IPS-NIHi7 (cell line): ENCODE data around the gene IGSF3.
"Not testable (repeated sequence)": the region's sequence is repeated elsewhere in the genome, so short reads cannot be mapped to it uniquely, and the experiment has no call there.

Source experiments
- DNase-seq: peaks from one replicate; pipeline ENCODE4 v3.0.0; 2012; ENCODE audit warnings: mixed read lengths; ENCODE audit errors: extremely low spot score

The IGSF3 gene

DNA sequence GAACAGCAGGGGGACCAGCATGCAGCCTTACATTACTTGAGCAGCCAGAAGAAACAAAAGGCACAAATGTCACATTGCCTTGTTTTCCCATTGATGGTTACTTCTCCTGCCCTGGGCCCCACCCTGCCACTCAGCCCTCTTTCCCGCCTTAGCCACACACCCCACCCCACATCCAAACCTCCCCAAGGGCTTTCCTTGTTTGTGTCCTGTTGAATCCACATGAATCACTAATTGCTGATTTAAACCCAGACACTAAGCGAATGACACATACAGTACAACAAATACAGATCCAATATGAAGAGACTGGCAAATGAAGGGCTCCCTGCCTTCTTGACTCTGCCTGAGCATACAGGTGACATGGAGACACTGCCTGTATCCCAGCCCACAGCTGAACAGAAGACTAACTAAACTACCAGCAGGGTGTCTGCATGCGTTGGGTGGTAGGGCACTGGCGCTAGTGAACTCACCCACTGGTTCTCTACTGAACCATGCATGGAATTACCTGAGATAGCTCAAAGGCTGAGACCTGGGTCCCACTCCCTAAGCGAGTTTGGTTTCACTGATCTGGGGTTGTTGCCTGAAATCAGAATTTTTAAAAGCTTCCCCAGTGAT lies 3.1 kb downstream of the IGSF3 start:
- DNase-seq = no peak

DNA sequence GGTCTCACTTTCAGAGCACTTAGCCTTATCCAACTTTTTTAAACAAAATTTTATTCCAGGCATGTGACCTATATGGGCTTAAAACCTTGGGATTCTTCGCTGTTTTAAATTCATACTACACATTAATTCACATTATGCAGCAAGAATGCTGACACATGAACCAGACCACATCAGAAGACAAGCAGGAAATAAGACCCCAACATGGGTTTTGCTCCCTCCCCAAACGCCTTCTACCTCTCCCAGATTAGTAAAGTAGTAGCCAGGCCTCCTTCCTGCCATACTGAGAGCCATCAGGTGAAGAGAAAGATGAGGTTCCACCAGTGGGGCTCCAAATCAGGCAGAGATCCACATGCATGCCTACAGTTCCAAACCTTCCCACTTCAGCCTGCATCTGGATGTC lies 3.7 kb downstream of the IGSF3 start:
- no peak for DNase-seq

DNA sequence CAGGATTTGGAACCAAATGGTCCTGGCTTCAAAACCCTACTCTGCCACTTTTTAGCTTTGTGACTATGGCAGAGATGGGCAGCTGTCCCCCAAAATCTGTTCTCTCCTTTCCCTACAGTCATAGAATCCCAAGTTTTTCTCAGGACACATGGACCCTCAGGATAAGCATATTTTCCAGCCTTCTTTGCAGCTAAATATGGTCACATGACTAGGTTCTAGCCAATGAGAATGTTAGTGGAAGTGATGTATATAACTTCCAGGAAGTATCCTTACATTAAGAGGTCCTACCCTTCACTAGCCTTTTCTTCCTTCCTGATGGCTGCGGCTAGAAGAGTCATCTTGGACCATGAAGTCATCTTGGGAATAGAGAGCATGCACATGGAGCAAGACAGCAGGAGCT lies 5.9 kb downstream of the IGSF3 start:
- no peak for DNase-seq

DNA sequence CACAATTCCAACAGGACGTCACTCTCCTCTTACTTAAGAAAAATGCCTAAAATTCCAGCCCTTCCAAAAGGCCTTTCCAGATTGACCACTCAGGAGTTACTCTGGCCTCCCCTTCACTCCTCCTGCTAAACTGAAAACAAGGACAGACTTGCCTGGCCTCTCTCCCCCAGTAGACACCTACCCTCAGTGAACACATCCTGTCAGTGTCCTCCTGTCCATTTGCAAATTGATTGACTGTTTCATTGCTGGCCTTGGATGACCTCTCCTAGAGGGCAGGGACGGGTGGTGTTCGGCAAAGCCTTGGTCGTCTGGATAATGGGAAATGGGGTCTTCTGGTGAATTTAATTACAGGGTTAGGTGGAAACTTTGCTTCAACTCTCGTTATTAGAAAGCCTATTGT lies 8.9 kb downstream of the IGSF3 start:
- DNase-seq = not testable (repeated sequence)

DNA sequence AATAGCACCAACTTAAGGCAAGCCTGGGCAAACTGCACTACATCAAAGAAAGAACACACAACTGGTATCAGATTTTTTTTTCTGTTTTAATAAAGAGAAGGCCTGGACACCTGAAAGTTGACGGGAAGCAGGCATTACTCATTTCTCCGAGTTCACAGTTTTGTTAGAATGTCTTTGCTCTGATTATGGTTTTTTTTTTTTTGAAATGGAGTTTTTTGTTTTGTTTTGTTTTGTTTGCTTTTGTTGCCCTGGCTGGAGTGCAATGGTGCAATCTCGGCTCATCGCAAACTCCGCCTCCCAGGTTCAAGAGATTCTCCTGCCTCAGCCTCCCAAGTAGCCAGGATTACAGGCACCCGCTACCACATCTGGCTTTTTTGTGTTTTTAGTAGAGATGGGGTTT lies 9.7 kb downstream of the IGSF3 start:
- DNase-seq = not testable (repeated sequence)

DNA sequence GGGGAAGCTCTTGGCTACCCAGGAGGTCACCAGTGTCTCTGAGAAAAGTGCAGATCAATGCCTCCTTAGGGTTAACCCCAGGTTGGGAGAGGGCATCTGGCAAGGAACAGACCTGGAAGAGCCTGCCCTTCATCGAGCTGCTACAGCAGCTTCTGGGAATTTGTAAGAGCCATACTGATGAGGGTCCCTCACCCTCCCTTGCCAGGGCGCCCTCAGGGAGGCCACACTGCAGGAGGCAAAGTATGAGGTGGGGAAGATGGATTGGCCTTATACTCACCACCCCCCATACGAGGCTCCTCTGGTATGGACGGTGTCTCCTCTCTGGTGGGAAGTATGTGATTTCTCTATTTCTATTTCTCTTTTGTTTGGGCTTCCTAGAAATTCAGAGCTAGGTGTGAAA lies 13.2 kb downstream of the IGSF3 start:
- DNase-seq = no peak

DNA sequence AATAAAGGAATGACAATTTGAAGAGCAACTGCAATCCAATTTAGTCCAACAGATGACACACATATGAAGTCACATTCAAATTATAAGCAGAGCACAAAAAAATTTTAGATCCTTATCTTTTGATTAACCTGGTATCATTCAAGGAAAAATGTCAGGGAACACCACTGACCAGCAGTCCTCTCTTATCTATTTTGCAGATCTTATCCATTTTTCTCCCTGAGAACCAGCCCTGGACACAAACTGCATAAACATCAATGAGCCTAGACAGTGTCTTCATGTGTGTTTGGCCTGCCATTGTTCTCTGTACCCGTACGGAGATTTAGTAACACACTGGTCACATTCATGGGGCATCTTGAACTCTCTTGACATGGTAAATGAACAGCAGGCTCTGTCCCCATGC lies 14.9 kb downstream of the IGSF3 start:
- not testable (repeated sequence) for DNase-seq

DNA sequence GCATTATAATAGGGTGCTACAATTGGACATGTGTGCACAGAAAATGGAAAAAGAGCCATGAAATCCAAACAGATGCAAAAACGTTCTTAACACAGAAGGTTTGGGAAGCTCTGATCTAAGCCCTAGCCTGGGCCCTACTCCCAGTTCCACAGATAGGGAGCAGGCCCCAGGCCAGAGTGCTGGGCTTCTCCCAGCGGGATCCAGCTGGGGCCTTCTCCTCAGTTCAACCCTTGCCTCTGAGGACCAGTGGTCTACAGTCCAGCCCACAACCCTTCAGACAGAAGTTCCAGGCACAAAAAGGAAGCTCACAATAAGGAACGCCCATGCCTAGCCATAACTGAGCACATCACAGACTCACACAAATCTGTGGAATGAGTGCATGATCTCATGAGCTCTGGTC lies 16.8 kb downstream of the IGSF3 start:
- not testable (repeated sequence) for DNase-seq

DNA sequence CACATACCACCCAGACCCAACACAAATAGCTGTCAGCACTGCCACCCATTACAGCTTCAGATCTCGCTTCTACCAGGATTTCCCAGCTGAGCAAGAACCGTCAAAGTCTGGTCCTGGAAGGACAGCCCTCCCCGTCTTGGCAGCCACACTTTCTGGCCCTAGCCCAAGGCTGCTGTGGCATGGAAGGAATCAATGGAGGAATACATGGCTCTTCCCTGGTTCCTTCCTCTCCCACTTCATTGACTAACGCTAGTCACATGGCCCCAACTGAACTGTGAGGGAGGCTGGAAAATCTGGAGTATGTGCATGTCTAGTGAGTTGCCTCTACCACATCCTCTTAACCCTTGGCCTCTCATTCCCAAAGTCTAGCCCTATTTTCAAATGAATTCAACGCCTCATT lies 18.5 kb downstream of the IGSF3 start:
- DNase-seq = not testable (repeated sequence)

DNA sequence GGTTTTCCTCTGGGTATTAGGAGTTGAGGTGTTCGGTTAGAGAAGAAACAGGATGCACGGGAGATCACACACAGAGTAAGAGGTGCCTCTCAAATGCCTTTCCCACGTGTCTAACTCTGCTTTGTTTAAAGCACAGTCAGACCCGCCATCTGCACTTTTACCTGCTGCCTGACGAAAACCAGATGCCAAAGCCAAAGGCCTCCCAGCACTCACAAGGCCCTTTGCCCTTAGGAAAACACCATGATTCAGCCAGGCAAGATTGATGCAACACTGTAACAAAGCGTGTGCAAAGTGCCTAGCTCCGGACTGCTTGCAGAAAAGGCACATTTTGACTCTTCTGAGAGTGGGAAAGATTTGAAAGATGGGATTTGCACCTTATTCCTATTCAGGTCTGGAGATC lies 19.2 kb downstream of the IGSF3 start:
- DNase-seq = not testable (repeated sequence)

DNA sequence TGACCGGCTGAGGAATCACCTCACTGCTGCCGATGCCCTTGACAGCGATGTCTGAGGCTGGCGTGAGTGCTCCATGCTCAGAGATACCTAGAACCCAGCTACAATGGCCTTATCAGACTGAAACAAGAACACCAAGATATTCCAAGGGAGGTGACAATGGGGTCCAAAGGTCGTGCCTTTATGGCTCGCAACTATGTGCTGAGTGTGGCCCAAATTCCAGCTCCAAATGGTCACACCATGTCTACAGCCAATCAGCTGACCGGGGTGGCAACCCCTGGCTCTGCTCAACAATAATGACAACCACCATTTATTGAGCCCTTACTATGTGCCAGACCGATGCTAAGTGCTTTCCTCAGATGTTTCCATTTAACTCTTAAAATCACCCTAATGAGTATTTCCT lies 20.3 kb downstream of the IGSF3 start:
- DNase-seq = not testable (repeated sequence)

DNA sequence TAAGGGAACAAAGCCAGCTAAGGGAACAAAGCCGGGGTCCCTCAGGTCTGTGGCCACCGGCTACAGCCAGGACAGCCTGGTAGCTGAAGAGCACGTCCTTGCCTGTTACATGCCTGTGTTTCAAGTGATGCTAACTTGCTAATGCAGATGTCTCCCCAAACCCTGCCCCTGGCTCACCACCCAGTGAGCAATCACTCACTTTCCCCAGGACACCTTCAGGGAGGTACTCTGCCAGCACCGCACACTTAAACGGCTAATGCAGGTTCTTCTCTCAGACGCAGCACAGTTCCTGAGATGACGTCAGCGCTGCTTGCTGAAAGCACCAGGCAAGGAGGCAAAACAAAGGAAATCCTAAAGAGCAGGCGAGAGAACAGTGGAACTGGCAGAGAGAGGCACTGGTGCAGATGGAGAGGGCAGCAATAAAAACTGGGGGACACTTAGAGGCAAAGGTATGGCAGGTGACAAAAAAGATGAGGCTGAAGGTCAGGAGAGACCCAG lies 20.8 kb downstream of the IGSF3 start:
- DNase-seq = not testable (repeated sequence)

DNA sequence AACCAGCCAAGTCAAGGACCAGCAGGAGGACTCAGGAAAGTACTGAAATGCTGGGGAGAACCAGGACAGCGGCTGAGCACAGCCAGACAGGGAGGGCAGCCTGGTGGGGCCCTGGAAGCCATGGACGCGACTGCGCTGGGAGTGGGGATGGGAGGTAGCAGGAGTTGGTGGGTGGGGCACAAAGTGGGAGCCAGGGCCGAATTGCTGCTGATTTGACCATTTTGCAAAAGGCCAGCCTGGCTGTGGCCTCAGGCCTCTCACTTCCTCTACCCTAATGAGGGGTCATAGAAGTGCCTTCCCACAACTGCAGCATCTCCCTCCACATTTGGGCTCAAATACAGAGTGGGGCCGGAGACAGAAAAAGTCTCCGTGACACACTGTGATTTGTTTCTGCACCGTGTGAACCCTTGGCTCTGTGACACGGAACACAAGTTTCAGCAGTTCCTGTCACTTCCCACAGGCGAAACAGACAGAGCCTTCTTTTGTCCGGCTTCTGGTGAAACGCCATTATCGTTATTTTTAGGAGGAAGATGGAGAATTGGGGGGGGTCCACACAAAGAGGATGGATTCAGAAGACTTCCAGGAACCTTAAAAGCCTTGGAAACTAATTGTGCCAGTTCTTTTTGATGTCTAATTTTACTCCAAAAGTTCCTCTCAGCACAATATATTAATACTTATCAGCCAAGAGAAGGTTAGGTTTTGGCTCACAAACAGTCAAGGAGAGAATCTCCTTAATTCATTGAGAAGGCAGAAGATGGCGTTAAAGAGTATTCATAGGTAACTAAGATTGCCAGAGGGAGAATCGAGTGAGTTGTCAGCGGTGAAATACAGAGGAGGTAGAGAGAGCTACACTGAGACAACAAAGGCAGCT lies 21.5 kb downstream of the IGSF3 start:
- DNase-seq = not testable (repeated sequence)

DNA sequence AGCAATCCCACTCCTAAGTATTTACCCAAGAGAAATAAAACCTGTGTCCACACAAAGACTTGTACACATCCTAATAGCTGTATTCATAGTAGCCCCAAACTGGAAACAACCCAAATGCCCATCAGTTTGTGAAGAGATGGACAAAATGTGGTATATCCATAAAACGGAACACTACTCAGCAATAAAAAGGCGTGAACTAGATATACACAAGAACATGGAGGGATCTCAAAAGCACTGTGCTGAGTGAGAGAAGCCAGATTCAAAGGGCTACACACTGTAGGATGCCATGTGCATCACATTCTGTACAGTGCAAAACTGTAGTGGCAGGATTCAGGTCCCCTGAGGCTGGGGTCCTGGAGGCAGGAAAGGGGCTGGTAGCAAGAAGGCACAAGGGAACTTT lies 22.5 kb downstream of the IGSF3 start:
- not testable (repeated sequence) for DNase-seq

DNA sequence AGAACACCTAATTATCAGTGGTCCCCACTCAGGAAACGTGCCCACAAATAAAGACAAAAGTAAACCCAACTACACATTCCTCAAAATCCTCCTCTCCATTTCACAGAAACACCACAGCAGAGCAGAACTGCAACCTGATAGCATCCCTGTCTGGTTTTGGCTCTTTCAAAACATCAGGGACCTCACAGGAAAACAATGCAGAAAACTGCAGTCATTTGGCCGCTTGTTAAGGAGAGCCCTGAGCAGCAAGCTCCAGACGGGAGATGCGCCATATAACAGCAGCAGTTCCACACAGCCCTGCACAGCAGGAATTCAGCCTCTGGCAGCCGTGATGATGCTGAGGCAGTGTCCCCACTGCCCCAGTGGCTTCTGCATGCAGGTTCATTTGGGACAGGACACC lies 23.4 kb downstream of the IGSF3 start:
- not testable (repeated sequence) for DNase-seq

DNA sequence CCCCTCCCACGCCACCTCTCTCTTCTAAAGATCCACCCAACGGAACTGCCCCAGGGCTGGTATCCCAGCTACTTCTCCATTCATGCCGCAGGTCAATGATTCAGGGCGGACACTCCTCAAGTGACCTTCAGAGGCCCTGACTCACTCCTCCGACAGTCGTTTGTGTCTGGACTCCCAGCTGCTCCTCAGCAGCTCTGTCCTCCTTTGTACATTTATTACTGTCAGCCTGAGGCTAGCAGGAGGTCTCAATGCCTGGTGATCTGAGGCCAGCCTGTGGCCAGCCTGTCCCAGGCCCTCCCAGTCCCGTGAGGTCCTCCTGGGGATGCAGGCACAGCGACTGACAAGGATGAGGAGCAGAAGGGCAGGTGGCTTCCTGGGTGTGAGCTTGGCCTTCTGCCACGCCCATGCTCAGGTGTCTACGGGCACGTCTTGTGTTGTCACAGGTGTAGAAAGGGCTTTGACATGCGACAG lies 24.2 kb downstream of the IGSF3 start:
- not testable (repeated sequence) for DNase-seq

DNA sequence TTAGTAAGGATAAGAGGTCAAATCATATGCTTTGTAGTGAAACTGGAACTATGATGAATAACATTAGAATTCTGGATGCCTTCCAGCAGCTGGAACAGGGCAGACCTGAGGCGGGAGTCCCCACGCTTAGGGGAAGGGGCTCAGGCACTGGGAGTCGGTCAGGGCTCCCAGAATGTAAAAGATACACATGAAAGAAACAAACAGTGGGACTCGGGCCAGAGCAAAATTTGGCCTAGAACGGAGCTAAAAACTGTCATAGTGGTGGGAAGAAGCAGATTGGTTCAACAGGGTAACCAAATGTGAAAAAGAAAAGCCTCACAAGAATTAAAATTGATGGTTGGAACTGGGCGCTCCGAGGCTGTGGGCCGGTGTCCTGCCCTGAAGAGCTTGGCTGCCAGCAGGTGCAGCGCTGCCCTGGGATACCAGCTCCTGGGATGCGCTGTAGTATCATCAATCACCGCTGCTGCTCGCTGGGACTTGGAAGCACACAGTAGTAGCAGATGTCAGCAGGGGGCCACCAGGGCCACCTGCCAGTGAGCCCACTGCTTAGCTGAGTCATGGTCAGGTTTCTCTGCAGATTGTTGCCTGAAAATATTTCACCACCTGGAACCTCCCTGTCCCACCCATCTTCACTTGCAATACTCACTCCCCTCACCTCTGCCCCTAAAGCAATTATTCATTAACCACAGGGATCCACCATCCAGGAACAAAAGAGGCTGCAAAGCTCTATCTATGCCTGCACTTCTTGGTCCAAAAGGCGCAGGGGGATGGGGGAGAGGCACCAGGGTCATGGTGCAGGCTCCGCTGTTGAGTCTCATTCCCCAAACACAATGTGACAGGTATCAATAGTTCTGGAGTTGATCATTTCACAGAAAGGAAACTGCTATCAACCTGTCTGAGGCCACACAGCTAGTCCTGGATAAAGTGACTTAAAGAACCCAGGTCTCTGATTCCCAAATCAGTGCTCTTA lies 24.9 kb downstream of the IGSF3 start:
- DNase-seq = not testable (repeated sequence)

DNA sequence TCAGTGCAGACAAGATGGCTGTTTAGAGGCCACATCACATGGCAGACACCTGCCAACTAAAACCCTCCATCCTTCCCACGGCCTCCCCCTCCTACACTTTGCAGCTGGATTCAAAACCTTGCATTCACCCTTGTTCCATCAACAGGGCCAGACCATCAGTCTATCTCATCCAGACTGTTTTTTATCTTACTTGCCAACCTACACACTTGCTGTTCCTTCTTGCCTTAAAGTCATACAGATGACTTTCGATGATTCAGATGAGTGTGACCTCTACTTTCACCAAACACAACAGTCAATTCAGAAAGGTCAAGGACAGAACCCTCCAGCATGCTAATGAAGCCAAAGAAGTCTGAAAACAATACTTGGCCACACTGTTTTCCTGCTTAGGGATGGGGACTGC lies 29.9 kb downstream of the IGSF3 start:
- DNase-seq = not testable (repeated sequence)

DNA sequence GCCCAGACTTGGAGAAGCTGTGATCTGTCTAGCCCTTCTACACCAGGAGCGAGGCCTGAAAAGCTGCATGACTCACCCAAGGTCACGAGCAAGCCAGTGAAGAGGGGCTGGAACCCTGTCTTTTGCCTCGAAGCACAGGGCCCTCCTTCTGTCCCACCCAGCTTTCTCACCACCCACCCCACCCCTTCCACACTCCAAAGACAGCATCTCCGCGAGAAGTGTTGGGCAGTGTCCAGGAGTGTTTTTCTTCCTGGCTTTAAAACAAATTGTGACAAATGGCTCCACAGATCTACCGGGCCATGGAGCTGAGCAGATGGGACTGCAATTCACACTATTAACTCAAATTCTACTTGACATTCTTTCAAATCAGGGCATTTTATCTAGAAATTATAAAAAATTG lies 30.9 kb downstream of the IGSF3 start:
- not testable (repeated sequence) for DNase-seq

DNA sequence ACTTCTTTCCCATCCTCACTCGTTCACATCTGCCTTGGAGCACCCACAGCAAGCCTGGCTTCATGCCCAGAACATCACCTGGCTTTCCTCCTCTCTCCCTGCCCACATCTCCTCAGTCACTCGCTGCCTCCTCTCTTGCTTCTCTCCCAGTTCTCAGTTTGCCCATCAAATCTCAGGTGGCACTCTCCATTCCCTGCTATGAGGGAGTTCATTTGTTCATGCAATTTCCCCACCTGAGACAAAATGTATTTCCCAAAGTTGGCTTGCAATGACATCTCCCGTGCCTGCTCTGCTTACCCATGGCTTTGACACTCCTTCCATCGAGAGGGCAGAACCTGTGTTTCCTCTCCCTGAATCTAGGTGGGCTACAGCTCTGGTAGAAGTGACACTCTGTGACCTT lies 33.1 kb downstream of the IGSF3 start:
- DNase-seq = not testable (repeated sequence)
